Activated T-cell treated with anti-CD3 and anti-CD28 coated beads for 24 hours (primary cell): ENCODE results near the gene RFC1.
"Not testable (repeated sequence)": the region's sequence is repeated elsewhere in the genome, so short reads cannot be mapped to it uniquely, and the experiment has no call there.

ENCODE experiments used
- DNase-seq: peaks from one replicate; pipeline ENCODE4 v3.0.0-alpha.2; 2020; ENCODE audit warnings: low read depth

Gene RFC1

GRCh38 chr4:39353478-39354253 lies 12.5 kb downstream of the RFC1 start:
- no peak for DNase-seq

GRCh38 chr4:39353149-39353477 lies 13.0 kb downstream of the RFC1 start:
- DNase-seq = not testable (repeated sequence)

GRCh38 chr4:39349326-39349725 lies 16.8 kb downstream of the RFC1 start:
- no peak for DNase-seq

GRCh38 chr4:39348371-39349315 lies 17.5 kb downstream of the RFC1 start:
- DNase-seq = no peak

- no peak for DNase-seq
Observed at GRCh38 chr4:39346856-39347519, 19.2 kb downstream of the RFC1 start.

GRCh38 chr4:39342731-39343130 lies 23.4 kb downstream of the RFC1 start:
- no peak for DNase-seq

- no peak for DNase-seq
Observed at GRCh38 chr4:39341075-39341725, 25.0 kb downstream of the RFC1 start.

GRCh38 chr4:39339968-39340367 lies 26.2 kb downstream of the RFC1 start:
- DNase-seq = no peak

GRCh38 chr4:39337841-39338240 lies 28.3 kb downstream of the RFC1 start:
- no peak for DNase-seq

- DNase-seq = no peak
Observed at GRCh38 chr4:39335566-39335965, 30.6 kb downstream of the RFC1 start.

GRCh38 chr4:39331191-39331590 lies 35.0 kb downstream of the RFC1 start:
- no peak for DNase-seq

- no peak for DNase-seq
Observed at GRCh38 chr4:39330353-39330752, 35.8 kb downstream of the RFC1 start.

GRCh38 chr4:39326468-39326977 lies 39.6 kb downstream of the RFC1 start:
- no peak for DNase-seq

- DNase-seq = no peak
Observed at GRCh38 chr4:39324897-39325613, 41.1 kb downstream of the RFC1 start.

- no peak for DNase-seq
Observed at GRCh38 chr4:39324446-39324845, 41.7 kb downstream of the RFC1 start.

- no peak for DNase-seq
Observed at GRCh38 chr4:39323821-39324220, 42.3 kb downstream of the RFC1 start.

- no peak for DNase-seq
Observed at GRCh38 chr4:39320381-39321115, 45.6 kb downstream of the RFC1 start.

- DNase-seq = no peak
Observed at GRCh38 chr4:39319676-39320075, 46.5 kb downstream of the RFC1 start.

- no peak for DNase-seq
Observed at GRCh38 chr4:39312816-39313215, 53.3 kb downstream of the RFC1 start.

GRCh38 chr4:39308611-39309010 lies 57.6 kb downstream of the RFC1 start:
- no peak for DNase-seq
